GM19238 (cell line): ENCODE data around the gene ELMO1.
"Not testable (repeated sequence)": the region's sequence is repeated elsewhere in the genome, so short reads cannot be mapped to it uniquely, and the experiment has no call there.

Experiments used
- DNase-seq: peaks from one replicate; pipeline ENCODE4 v3.0.0; 2011; ENCODE audit warnings: low spot score; ENCODE audit not compliant: insufficient read length

Gene ELMO1

DNA sequence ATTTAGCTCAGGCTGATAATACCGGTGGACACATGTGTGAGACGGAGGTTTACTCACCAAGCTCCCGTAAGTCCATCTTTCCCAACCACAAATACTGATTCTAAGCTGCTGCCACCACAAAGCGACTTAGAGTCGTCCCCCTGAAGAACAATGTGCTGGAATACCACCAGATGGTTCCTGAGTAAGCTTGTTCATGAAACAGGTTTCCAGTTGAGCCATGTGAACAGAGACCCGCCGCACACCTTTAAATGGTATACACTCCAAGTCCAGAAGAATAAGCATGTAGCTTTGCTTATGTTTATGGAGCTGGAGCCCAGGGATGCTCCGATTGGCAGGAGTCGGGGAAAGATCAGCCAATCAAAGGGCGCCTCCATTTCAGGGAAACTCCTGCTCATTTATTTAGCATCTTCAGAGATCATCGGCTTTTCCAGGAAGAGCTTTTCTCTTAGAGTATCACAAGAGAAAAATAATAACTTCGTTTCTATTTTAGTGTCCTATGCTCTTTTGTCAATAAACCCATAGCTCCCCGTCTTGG, 462.7 kb downstream of the ELMO1 start:
- DNase-seq = no peak

DNA sequence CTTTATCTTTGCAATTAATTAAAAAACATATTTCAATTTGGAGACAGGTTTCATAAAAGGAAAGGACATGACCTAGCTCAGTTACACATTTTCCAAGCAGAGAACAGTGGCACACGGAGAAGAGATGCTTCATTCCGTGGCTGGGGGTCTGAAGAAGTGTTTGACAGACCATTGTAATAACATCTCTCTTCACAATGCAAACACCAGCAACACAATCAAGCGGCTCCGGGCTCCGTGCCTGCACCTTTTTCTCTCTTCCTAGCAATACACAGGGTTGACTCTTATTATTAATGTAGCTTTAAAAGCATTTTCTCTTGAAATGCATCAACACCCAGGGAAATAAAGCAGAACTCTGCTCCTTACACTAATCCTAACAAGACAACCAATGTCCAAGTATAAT, 463.3 kb downstream of the ELMO1 start:
- DNase-seq = no peak

DNA sequence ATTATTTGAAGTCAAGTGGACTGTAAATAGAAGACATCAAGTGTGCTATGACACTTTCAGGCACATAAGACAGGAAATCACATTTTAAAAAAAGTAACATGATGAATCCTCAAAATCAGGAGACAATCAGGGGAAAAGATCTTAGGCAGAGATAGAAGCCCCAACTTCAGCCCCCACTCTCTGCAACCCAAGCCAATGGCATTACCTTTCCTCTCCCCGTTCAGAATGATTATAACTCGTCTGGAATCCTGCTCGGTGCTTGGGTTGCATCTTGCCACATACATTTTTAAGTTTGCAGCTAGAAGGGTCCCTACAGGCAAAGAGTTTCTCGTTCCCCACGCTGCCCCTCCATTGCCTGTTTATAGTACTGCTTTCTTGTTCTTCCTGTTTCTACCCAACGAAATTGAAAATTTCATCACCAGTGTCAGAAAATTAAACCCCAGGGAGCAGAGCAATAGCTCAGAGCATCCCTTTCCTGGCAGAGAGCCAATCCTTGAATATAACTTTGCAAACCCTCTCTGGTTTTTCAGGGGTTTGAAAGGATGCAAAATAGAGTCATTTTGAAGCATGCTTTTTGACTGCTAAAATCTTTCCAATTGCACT, 463.9 kb downstream of the ELMO1 start:
- DNase-seq = no peak

DNA sequence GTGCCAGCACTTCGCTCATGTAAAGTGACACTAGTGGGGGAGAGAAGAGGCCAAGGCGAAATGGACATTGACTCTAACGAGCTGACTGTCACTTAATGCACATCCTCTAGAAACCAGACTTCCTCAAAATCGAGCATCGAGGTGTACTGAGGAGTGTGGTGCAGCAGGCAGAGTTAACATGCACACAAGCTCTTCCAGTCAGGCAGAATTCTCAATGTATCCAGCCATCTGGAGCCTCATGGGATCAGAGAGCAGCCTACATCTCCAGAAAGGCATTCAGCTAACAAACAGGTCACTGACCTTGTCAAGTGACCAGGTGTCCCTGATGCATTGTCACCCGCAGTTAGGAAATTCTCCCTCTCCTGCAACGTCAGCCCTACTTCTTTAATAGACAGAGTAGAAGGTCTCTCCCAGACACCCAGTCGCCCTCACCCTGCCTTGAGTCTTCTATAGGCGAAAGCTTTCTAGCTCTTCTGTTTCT, 464.6 kb downstream of the ELMO1 start:
- DNase-seq = no peak

DNA sequence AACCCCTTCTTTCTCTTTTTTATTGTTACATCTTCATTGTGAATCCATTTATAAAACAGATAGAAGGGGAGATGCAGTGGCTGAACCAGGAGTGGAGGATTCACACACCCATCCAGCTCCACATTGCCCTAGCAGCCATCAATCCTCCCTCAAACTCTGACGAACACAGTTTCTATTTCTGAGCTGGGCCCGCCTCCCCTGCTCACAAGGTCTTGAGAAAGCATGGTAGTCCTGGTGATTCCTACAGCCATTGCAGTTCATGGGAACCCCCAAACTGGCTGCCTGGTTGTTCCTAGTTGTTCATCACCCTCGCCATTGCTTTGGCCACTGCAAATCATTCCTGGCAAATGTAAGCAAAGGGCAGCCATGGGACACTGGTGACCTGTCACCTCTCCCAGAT, 465.9 kb downstream of the ELMO1 start:
- DNase-seq = no peak

DNA sequence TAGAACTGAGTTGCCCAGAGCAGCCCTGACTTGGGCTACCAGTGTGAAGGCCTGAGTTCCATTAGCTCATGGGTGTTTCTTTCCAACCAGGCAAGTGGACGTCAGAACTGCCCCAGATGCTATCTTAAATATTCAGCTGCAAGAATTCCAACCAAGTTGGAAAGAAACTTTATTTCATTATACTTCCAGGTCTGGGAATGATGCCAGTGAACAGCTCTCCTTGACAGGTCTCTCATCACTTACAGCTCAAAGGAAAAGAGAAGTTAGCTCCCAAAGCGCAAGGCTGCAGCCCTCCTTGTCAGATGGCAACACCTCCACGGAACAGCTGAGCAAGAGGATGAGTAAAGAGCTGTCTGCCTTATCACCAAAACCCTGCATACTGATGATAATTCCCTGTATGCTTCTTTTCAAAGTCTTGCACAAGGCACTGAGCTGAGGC, 468.8 kb downstream of the ELMO1 start:
- DNase-seq = no peak

DNA sequence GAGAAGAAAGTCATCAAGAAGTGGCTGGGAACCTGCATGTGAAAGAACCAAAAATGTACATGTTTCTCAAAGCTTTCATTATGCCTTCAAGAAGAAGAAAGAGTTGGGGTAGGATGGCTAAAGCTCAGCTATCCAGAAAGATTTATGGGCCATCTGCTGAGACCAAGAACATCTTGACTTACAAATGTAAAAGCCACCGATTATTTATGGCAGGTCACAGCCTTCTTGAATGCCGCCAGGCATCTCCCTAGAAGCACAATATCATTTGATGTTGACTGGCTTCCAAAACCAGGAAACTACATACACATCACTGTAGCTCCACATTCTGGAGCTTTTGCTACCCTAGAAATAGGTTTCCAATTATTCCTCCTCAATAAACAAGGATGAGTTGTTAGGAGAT, 470.2 kb downstream of the ELMO1 start:
- no peak for DNase-seq

DNA sequence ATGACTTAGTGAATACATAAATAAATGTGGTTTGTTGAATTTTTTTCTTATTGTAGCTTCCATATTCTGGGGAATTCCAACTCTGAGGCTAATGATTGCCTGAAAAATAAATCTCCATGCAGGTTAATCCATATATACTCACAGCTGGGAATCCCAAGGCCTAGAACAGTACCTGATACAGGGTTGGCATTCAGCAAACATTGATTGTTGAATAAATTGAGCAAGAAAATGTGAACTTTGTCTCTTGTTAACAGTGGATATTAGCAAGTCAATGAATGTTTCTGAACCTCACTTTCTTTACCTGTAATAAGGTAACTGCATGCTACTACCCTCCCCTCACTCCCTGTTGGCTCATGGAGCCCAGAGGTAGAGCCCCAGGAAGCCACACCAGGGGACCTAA, 470.8 kb downstream of the ELMO1 start:
- no peak for DNase-seq

DNA sequence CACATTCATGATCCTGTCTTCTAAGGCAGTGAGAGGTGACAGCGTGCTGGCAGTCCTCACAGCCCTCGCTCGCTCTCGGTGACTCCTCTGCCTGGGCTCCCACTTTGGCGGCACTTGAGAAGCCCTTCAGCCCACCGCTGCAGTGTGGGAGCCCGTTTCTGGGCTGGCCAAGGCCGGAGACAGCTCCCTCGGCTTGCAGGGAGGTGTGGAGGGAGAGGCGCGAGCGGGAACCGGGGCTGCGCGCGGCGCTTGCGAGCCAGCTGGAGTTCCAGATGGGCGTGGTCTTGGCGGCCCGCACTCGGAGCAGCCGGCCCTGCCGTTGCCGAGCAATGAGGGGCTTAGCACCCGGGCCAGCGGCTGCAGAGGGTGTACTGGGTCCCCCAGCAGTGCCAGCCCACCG, 475.1 kb downstream of the ELMO1 start:
- DNase-seq = not testable (repeated sequence)

DNA sequence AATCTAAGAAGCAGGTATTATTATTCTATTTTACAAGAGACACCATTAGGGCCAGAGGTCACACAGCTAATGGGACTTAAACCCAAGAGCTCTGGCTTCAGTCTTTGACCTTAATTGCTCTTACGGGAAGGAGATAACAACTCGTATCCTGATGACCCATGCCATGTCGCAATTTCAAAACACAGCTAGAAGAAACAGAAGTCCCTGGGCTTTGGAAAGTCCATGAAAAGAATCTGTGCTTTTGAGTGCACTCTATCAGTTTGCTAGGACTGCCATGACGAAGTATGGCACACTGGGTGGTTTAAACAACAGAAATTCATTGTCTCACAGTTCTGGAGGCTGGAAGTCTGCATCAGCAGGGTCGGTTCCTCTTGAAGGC, 476.5 kb downstream of the ELMO1 start:
- no peak for DNase-seq

DNA sequence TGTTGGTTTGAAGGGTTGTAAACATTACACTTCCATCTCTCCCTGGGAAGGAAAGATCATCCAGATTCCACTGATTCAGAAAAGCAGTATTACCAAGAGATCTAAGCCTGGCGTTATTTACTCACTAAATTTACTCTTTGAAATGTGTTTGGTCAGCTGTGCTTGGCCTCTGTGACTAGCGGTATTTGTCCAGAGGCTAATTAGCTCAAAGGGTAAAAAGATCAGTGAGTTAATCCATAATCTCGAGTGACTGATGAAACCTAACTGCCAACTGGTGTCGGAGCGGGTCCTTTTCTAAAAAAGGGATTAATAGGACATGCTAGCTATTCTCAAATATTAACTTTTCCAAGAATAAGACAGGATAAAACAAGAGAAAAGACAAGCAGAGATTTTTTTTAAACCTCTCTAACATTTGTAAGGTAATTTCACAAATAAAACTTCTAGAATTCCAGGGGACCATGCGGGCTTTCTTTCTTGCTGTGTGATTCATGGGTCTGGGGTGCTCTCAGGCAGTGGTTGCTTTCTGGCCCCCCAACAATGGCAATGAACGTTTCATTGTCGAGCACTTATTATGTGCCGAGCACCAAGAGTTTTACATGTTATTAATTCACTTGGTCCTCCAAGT, 477.0 kb downstream of the ELMO1 start:
- no peak for DNase-seq

DNA sequence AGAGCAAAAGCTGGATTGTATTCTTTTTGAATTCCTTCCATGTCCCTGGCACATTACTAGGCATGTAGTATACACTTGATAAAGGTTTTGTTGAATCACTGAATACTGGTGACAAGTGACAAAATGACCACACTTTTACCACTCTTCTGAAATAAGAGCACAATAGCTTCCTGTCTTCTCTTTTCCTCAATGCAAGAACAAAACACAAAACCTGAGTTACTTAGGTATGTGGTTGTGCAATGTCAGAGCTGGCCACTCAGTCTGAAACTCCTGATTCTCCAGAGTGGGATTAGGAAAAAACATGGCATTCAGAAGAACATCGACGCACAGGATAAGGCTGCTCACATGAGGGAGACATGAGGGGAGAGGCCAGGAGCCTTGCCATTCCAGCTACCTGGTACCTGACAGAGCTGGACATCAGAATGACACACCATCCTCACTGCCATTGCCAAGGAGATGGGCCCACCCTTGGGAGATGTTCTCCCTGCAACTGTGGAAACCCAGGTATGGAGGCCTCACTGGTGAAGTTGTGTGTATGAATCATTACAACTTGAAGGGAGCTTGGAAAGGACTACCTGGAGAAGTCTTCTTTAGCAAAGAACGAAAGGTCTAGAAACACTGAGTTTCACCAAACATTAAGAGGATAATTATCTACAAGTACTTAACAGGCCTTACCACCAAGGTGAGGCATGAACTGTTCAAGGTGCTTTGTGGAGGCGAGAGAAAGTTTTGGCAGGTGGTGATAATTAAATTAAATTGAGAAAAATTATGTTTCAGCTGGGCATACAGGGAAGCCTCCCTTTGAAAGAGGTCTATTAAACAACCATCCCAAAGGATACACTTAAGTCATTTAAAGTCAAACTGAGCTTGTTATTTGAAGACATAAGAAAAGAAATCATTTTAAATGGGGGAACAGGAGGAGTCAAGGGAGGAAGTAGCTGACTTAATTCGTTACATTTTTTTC, 477.8 kb downstream of the ELMO1 start:
- DNase-seq = no peak

DNA sequence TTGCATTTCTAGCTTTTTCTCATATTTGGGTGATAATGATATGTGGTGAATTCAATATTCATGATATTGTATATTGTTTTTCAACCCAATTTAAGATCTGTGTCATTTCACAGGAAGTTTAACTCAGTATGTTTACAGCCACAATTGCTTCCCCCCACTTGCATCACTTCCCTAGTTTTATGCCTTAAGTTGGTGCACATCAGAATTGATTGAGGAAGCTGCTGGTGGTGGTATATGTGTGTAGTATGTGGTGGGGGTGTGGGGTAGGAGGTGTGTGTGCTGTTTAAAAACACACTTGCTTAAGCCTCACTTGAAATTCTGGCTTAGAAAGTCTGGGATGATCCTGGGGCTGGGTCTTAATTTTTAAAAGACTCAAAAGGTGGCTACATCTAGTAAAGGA, 479.3 kb downstream of the ELMO1 start:
- no peak for DNase-seq

DNA sequence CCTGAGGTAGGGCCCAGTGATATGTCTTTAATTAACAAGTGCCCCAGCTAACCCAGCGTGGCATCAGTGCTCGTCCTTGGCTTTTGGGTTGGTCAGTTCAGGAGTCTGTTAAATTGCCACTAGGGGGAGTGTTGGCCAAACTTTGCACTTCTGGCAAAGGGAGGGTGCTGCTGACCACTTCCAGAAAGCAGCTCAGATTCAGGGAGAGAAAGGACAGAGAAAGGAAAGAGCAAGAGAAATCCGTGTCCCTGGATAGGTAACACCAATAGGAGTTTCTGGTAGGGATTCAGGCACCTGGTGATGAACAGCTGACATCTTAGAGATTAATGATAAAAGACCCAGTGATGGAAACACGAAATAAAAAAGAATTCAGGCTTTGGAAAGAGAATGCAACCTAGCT, 481.3 kb downstream of the ELMO1 start:
- DNase-seq = no peak

DNA sequence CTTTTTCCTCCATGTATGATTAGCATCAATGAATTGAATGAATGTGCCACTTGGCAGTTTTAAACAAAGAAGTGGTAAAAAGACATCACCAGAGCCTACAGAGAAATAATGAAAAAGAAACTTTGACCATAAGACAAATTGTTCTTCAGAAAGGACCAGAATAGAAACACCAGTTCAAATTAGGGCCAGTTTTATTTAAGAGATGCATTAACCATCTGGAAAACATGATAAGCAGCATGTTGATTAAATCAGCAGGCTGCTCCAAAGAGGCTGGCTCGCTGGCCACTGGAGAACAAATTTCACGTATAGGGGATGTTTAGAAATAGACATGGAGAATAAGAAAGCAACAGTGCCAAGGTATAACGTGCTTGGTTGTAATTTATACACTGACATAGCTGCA, 482.0 kb downstream of the ELMO1 start:
- no peak for DNase-seq

DNA sequence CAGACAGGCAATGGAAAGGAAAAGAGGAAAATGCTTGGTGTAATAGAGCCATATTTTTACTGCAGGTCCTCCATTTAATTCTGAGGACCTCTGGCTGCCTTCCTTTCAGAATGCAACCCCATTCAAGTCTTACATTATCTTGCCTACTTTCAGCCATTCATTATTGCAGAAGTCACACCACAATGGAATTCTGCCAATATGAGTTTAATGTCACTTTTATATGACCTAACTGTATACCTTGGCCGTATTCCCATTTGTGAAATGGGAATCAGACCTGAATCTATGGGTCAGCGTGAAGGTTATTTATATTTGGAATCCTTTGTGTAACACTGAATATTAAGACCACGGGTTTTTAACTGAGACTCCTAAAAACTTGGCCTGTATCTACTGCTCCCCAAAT, 482.6 kb downstream of the ELMO1 start:
- DNase-seq = no peak

DNA sequence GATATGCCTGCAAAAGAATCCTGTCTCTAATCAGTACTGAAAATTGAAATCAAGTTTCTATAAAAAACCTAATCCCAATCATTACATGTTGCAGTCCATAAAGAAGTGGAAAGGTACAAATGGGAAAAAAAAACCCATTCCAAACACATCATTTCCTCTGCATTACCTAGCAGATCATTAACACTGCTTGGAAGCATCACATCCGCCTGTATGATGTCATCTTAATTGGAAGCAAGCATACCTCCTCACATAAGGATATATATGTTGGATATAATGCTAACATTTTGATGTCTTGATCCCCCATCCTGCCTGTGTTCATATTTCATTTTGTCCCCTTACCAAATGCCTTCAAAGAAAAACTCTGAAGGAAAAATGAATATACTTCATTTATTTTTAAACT, 483.0 kb downstream of the ELMO1 start:
- no peak for DNase-seq

DNA sequence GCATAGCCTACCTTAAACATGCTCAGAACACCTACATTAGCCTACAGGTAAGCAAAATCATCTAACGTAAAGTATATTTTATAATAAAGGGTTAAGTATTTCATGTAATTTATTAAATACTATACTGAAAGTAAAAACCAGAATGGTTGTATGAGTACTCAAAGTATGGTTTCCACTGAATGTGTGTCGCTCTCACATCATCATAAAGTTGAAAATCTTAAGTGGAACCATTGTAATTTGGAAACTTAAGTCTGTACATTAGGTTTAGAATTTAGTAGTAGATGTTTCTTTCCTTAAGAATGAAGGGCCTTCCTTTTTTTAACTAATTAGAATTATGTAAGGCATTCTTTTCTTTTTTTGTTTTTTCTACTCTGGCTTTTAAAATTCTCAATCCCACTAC, 484.4 kb downstream of the ELMO1 start:
- DNase-seq = no peak

DNA sequence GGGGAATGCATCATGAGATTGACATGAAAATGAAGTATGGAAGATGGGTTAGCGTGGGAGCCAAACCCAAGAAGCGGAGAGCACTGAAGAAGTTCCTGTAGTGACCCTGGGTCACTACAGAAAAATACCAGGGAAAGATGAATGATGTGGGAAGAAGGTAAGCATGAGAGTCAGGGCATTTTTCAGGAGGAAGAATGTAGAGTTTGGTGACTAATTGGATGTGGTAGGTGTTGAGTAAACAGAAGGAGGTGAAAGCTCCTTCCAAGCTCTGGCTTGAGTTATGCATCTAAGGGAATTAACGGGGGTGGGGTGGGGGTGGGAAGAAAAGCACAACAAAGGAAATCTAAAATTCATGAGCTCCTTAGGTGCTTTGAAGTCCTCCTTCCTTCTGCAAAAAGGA, 486.3 kb downstream of the ELMO1 start:
- DNase-seq = no peak

DNA sequence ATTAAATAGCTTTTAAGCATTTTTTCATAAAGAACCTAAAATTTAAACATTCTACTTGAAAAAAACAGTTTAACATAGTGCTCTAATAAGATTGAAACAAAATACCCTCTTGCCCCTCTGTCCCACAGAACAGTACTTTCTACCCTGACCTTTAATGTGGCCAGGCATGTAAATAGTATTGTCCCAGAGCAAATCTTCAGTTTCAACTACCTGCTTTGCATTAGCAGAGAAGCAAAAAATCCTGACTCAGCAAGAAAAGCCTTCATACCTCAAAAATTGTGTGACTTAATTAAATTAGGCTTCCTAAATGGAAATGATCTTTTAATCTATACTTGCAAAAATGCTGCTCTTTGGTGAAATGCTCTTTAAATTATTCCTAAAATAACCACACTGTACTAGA, 487.0 kb downstream of the ELMO1 start:
- DNase-seq = no peak

DNA sequence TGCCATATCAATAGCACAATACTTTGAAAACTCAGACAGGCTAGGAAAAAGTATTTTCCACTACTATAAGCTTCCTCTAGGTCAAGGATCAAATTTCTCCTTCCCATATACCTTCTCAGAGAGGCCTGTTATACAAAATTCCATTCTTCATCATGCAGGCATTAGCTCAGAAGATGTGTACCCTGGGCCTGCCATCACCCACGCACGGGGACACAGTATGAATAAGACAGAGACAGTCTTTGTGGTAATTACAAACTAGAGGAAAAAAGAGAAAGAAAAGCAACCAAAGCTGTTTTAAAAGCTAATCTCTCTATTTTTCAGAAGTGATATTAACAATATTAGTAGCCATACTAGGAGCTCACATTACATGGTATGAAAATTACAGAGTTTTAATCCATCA, 487.6 kb downstream of the ELMO1 start:
- no peak for DNase-seq

DNA sequence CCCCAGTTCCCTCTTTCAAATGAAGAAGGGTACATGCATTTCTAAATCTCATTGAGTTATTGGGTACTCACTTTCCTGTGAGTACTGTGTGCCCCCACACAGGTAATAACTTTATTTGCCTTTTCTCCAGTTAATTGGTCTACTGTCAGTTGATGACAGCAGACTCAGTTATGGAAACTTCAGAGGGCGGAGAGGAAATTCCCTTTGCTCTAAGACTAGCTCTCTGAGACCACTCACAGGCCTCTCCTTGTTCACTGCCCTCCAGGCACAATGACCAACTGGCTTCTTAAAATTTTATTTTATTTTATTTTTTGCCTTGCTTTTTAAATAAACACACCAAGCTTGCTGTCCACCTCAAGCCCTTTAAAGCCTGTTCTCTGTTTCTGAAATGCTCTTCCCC, 488.6 kb downstream of the ELMO1 start:
- DNase-seq = no peak
